ENCODE measurements around the gene KRTAP10-5. TPM values are rescaled to one million over a fixed set of nuclear protein-coding genes. Genes with fewer than 3 reads are reported as not detected.

KRTAP10-5 gene
- total RNA-seq, 1 experiment from 2014 or later = not detected

DNA sequence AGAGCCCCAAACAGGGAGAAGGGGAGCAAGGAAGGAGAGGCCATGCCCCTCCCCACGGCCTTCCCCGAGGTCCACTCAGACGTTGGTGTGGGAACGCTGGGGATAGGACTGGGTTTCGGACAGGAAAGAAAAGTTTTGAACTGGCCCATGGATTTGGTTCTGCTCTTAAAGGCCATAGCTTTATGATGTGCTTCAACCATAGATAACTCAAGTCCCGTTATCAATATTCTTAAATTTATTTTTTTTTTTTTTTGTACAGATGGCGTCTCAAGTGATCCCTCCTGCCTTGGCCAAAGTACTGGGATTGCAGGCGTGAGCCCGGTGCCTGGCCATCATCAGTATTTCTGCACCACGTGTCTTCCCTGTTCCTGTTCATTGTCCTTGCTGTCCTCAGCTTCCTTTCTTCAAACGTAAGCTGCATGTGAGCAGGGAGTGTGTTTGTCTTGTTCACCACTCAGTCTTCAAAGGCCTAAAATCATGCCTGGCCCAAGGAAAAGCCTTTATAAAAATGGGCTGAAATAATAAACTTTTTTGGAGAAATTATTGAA lies 39.6 kb downstream of the KRTAP10-5 start:
- no TSS peak for BruUV-seq (replicated peaks)
- intact Hi-C loops (cut with micrococcal nuclease; ENCODE audit: unreplicated experiment) = no loop called here
- Histone ChIP-seq H3K36me3 (ENCODE audit: control insufficient read depth, insufficient read depth, low read length) (no peaks in the 10 kb centered on the region), H3K4me1 (no peaks in the 10 kb centered on the region), H3K27me3 (replicated peaks; ENCODE audit: control insufficient read depth, insufficient read depth, low read length) (no peaks in the 10 kb centered on the region), H3K4me3 (ENCODE audit: low read depth, low read length) (no peak overlapping the region), H3K9me3 (no peaks in the 10 kb centered on the region)
- ChIA-PET CTCF (interaction anchor here (1.1 kb wide), 1 partner anchor 12 kb away, joined by 3 read pairs; no protein-coding TSS in a partner anchor), POLR2A (no interaction called here)
- no peaks in the 10 kb centered on the region for H3K9me3 Mint-ChIP-seq (ENCODE audit: unreplicated experiment)
- no peaks in the 10 kb centered on the region for H3K36me3 Mint-ChIP-seq (ENCODE audit: insufficient read depth, unreplicated experiment)
- H3K4me3 Mint-ChIP-seq (ENCODE audit: unreplicated experiment) = no peak overlapping the region
- no peak for DNase-seq
- H3K27ac Mint-ChIP-seq (ENCODE audit: unreplicated experiment) = no peak overlapping the region
- H3K27me3 Mint-ChIP-seq (ENCODE audit: insufficient read depth, unreplicated experiment) = peaks cover 9% of the 10 kb centered on the region
- no peaks in the 10 kb centered on the region for H3K4me1 Mint-ChIP-seq (ENCODE audit: low read depth, unreplicated experiment)
- TF ChIP-seq, protein P1, sequence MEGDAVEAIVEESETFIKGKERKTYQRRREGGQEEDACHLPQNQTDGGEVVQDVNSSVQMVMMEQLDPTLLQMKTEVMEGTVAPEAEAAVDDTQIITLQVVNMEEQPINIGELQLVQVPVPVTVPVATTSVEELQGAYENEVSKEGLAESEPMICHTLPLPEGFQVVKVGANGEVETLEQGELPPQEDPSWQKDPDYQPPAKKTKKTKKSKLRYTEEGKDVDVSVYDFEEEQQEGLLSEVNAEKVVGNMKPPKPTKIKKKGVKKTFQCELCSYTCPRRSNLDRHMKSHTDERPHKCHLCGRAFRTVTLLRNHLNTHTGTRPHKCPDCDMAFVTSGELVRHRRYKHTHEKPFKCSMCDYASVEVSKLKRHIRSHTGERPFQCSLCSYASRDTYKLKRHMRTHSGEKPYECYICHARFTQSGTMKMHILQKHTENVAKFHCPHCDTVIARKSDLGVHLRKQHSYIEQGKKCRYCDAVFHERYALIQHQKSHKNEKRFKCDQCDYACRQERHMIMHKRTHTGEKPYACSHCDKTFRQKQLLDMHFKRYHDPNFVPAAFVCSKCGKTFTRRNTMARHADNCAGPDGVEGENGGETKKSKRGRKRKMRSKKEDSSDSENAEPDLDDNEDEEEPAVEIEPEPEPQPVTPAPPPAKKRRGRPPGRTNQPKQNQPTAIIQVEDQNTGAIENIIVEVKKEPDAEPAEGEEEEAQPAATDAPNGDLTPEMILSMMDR (IDR thresholded peaks at IDR 0.05; ENCODE audit: insufficient read depth in 1 of 2, low read depth in 1 of 2, low read length in 1 of 2, severe bottlenecking in 1 of 2, unreplicated experiment in 1 of 2) = no peak

- H3K4me3 Mint-ChIP-seq (ENCODE audit: unreplicated experiment) = no peak within 1 kb of the TSS
- Histone ChIP-seq H3K9me3 (no peaks in the 10 kb centered on the region), H3K36me3 (ENCODE audit: control insufficient read depth, insufficient read depth, low read length) (no peaks in the 10 kb centered on the region), H3K4me1 (no peaks in the 10 kb centered on the region), H3K4me3 (ENCODE audit: low read depth, low read length) (no peak within 1 kb of the TSS), H3K27me3 (replicated peaks; ENCODE audit: control insufficient read depth, insufficient read depth, low read length) (no peaks in the 10 kb centered on the region)
- DNase-seq = no peak
- peaks cover 9% of the 10 kb centered on the region for H3K27me3 Mint-ChIP-seq (ENCODE audit: insufficient read depth, unreplicated experiment)
- no peaks in the 10 kb centered on the region for H3K9me3 Mint-ChIP-seq (ENCODE audit: unreplicated experiment)
- no TSS peak for BruUV-seq (replicated peaks)
- TF ChIP-seq, protein P1 (IDR thresholded peaks at IDR 0.05; ENCODE audit: insufficient read depth in 1 of 2, low read depth in 1 of 2, low read length in 1 of 2, severe bottlenecking in 1 of 2, unreplicated experiment in 1 of 2) = no peak
- ChIA-PET CTCF (interaction anchor here (1.1 kb wide), 1 partner anchor 13 kb away, joined by 3 read pairs; no protein-coding TSS in a partner anchor), POLR2A (no interaction called here)
- no peak within 1 kb of the TSS for H3K27ac Mint-ChIP-seq (ENCODE audit: unreplicated experiment)
- intact Hi-C loops (cut with micrococcal nuclease; ENCODE audit: unreplicated experiment) = no loop called here
- no peaks in the 10 kb centered on the region for H3K36me3 Mint-ChIP-seq (ENCODE audit: insufficient read depth, unreplicated experiment)
- H3K4me1 Mint-ChIP-seq (ENCODE audit: low read depth, unreplicated experiment) = no peaks in the 10 kb centered on the region
Measured at GRCh38 chr21:44539991-44540666, 40.3 kb downstream of the KRTAP10-5 start, which contains the start of gene KRTAP10-1. KRTAP10-1 (minus strand) TSS chr21:44540195; CDS start chr21:44540150, 45 bp downstream.

- Histone ChIP-seq H3K9me3 (no peaks in the 10 kb centered on the region), H3K4me3 (ENCODE audit: low read depth, low read length) (no peak overlapping the region), H3K4me1 (no peaks in the 10 kb centered on the region), H3K27me3 (replicated peaks; ENCODE audit: control insufficient read depth, insufficient read depth, low read length) (no peaks in the 10 kb centered on the region), H3K36me3 (ENCODE audit: control insufficient read depth, insufficient read depth, low read length) (no peaks in the 10 kb centered on the region)
- Mint-ChIP-seq H3K9me3 (ENCODE audit: unreplicated experiment) (no peaks in the 10 kb centered on the region), H3K4me3 (ENCODE audit: unreplicated experiment) (no peak overlapping the region), H3K27me3 (ENCODE audit: insufficient read depth, unreplicated experiment) (peaks cover 9% of the 10 kb centered on the region), H3K36me3 (ENCODE audit: insufficient read depth, unreplicated experiment) (no peaks in the 10 kb centered on the region), H3K4me1 (ENCODE audit: low read depth, unreplicated experiment) (no peaks in the 10 kb centered on the region), H3K27ac (ENCODE audit: unreplicated experiment) (no peak overlapping the region)
- intact Hi-C loops (cut with micrococcal nuclease; ENCODE audit: unreplicated experiment) = no loop called here
- no peak for DNase-seq
- POLR2A ChIA-PET = no interaction called here
- CTCF ChIA-PET = no interaction called here
- TF ChIP-seq, protein P1 (IDR thresholded peaks at IDR 0.05; ENCODE audit: insufficient read depth in 1 of 2, low read depth in 1 of 2, low read length in 1 of 2, severe bottlenecking in 1 of 2, unreplicated experiment in 1 of 2) = no peak
- no TSS peak for BruUV-seq (replicated peaks)
Measured at GRCh38 chr21:44539046-44539445, 41.4 kb downstream of the KRTAP10-5 start.

Data from Caco-2 (cell line).